Omental fat pad (tissue), 4 donors: ENCODE data around the gene GRM4. TPM values are rescaled to one million over a fixed set of nuclear protein-coding genes. Genes with fewer than 3 reads are reported as not detected.

Experiments
- ATAC-seq: fragments of 150-250 bp; one replicate; pipeline ENCODE4 v1.9.1; 2016; ENCODE audit warnings: mild to moderate bottlenecking, moderate library complexity; ENCODE audit not compliant: low FRiP score
- DNase-seq: peaks from one replicate; pipeline ENCODE4 v3.0.0-alpha.2; 2019; ENCODE audit warnings: low spot score
- total RNA-seq, 4 donors: library from RNA; depleted of rRNA; stranded (reverse); fragments of >200 nt; gene quantifications; one replicate each; pipeline ENCODE4 v1.1.0, GENCODE V29; 2016
- TF ChIP-seq, protein P1 (sequence below), 3 donors: fragments of 450-650 bp; IDR thresholded peaks; one replicate each; pipeline ENCODE4 v1.5.1; 2016 to 2017; ENCODE audit warnings: antibody characterized with exemption in 3 of 3, mild to moderate bottlenecking in 3 of 3, moderate library complexity in 2 of 3

GRM4 gene
- total RNA-seq, 4 donors from 2014 or later: 0.60 TPM; not detected in 3

DNA sequence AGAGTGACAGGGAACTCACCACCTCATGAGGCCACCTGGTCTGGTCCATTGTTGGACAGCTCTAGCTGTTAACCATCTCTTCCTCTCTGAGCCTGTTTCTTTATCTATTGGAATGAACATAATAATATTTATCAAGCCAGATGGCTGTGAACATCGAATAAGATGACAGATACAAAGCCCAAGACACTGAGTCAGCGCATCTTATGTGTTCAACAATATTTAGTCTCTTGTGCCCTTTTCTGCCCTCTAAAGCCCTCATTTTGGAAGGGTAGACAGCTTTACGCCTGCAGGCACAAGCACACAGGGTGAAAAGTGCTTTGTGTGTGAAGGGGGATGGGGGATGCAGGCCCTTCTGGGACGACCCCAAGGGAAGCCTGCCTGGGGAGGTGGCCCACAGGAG lies 164.0 kb downstream of the GRM4 start:
- TF ChIP-seq, protein P1, sequence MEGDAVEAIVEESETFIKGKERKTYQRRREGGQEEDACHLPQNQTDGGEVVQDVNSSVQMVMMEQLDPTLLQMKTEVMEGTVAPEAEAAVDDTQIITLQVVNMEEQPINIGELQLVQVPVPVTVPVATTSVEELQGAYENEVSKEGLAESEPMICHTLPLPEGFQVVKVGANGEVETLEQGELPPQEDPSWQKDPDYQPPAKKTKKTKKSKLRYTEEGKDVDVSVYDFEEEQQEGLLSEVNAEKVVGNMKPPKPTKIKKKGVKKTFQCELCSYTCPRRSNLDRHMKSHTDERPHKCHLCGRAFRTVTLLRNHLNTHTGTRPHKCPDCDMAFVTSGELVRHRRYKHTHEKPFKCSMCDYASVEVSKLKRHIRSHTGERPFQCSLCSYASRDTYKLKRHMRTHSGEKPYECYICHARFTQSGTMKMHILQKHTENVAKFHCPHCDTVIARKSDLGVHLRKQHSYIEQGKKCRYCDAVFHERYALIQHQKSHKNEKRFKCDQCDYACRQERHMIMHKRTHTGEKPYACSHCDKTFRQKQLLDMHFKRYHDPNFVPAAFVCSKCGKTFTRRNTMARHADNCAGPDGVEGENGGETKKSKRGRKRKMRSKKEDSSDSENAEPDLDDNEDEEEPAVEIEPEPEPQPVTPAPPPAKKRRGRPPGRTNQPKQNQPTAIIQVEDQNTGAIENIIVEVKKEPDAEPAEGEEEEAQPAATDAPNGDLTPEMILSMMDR (IDR thresholded peaks at IDR 0.05): no peak

DNA sequence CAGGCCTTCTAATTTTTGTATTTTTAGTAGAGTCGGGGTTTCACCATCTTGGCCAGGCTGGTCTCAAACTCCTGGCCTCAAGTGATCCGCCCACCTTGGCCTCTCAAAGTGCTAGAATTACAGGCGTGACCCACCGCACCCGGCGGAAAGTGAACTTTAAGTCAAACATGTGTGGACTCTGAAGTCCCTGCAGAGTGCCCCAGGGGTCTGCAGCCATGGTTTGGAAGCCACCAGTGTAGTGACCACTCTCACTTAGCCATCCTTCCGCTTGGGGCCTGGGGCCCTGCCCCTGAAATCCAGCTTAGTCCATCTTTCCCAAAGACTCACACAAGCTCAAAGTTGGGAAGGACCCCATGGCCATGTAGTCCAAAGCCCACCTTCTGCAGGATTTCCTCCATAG lies 164.5 kb downstream of the GRM4 start:
- no peak for ATAC-seq
- no peak for DNase-seq
- TF ChIP-seq, protein P1 (IDR thresholded peaks at IDR 0.05): no peak

More for the DNA sequence above, 164.0 kb downstream of the GRM4 start:
- DNase-seq (no peak), ATAC-seq (no peak)

DNA sequence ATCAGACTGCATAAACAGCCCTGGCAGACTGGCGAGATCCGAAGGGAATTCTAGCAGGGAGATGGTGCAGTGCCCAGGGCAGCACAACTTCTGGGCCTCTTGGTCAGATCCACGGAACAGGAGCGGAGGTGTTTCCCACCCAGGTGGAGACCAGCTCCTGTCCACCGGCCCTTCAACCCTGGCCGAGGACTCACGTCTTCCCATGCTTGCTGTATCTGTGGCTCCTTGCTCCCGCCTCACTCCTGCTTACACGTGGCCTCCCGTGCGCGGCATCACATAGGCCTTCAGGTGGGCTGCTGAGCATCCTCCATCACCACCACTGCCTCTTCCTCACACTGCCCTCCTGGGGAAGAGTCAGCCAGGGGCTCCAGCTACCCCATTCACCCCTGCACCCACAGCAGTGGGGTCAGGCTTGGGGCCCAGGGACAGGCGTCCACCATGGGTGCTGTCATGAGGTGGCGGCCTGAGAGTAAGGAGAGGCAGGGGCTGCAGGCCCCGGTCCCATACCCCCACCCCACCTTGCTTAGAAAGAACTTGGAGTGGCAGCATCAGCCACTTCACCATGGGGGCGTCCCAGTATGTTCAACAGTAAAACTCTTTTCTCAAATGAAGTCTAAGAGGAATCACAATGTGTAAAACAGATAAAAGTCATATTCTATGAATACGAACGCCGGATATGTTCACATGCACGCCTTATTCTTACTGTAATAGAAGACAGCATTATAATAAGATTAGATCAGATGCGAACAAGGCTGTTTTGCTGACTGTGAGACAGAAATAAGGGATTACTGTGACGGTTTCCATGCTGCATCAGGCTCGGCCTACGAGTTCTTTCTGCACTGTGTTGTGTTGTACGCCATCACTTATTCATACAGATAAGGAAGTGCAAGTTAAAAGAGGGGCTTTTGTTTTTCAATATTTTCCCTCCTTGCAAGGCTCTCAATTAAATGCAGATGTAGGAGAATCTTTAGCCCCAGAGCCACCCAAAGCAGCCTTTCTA lies 165.4 kb downstream of the GRM4 start:
- DNase-seq: no peak
- TF ChIP-seq, protein P1 (IDR thresholded peaks at IDR 0.05): no peak
- ATAC-seq: no peak

DNA sequence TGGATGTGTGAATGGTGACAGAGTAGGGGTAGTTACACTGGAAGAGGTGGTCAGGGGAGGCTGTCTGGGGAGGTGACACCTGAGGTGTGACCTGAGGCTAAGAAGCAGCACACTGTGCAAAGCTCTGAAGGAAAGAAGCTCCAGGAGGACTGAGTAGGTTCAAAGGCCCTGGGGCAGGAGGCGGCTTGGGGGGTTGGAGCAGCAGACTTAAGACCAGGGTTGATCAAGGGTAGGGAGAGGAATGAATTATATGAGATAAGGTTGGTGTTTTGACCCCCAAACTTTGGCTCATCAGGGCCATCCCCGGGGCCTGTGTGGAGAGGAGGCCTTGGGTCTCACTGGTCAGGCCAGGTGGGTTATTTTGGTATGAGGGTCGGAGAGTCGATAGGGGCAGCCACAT lies 166.1 kb downstream of the GRM4 start:
- TF ChIP-seq, protein P1 (IDR thresholded peaks at IDR 0.05): no peak
- DNase-seq (no peak), ATAC-seq (no peak)

GRCh38 chr6:33978412-33979150 lies 167.3 kb downstream of the GRM4 start:
- TF ChIP-seq, protein P1 (IDR thresholded peaks at IDR 0.05): no peak
- DNase-seq: no peak
- no peak for ATAC-seq

DNA sequence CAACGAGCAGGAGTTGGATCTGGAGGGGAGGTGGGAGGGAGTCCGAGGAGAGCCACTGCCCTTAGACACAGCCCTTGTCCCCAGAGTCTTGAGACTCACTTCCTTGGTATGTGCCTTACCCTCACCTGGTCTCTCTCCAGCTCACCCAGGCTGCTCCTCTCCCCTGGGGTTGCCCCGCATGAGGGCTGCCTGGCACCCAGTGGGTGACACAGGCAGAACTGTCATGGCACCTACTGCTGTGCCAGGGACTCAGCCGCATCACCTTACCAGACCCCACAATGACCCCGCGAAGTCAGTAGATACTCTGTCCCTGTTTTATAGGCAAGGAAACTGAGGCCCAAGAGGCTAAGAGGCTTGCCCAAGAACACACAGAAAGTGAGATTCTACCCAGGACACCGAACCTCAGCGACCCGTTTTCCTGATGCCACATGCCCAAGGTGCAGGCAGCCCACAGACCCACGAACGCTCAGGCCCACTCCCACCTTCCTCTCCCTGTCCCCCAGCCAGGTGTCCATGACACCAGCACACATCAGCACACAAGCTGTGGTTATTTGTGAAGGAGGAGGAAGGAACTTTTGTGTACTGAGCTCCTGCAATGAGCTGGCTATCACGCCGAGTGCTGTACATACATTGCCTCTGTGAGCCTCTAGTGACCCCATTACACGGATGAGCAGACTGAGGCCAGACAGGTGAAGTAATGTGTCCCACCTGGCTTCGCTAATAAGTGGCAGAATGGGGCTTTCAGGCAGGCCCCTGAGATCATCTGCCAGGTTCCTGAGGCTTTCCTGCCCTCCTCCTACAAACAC lies 168.1 kb downstream of the GRM4 start:
- TF ChIP-seq, protein P1 (IDR thresholded peaks at IDR 0.05): no peak
- no peak for DNase-seq
- no peak for ATAC-seq
